SU-DHL-6 (cell line): Measurements from ENCODE around the gene FHOD3.

Experiments used
- EZH2phosphoT487 ChIP-seq: fragments of 200-600 bp; sonication (generic), shearing (Covaris generic); conservative IDR thresholded peaks from 2 replicates; pipeline ENCODE4 v1.6.1; 2018; ENCODE audit warnings: mild to moderate bottlenecking, antibody characterized with exemption, low read length, moderate library complexity, mixed read lengths
- TF ChIP-seq, protein P1 (sequence below): fragments of 200-600 bp; sonication (generic); IDR thresholded peaks from one replicate; pipeline ENCODE4 v1.5.1; 2017; ENCODE audit warnings: antibody characterized with exemption, mild to moderate bottlenecking, low read length, moderate library complexity; ENCODE audit not compliant: insufficient read depth, poor library complexity, severe bottlenecking

DNA sequence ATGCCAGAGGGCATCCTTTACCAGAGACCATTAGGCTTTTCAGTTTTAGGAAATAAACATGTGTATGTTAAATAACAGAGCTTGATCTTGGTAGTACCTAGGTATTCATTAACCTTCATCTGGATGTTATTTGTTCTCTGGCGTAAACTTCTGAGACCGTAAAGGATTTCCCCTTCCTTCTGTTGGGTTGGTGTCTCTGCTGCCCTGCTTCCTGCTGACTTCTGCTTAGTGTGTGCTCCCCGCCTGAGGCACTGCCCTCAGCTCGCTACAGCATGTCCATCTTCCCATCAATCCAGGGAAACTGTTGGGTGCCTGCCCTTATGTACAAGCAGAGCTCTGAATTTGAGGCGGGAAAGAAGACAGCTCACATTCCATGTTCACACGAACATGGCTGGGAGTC is 353.4 kb downstream of the FHOD3 start:
- TF ChIP-seq, protein P1, sequence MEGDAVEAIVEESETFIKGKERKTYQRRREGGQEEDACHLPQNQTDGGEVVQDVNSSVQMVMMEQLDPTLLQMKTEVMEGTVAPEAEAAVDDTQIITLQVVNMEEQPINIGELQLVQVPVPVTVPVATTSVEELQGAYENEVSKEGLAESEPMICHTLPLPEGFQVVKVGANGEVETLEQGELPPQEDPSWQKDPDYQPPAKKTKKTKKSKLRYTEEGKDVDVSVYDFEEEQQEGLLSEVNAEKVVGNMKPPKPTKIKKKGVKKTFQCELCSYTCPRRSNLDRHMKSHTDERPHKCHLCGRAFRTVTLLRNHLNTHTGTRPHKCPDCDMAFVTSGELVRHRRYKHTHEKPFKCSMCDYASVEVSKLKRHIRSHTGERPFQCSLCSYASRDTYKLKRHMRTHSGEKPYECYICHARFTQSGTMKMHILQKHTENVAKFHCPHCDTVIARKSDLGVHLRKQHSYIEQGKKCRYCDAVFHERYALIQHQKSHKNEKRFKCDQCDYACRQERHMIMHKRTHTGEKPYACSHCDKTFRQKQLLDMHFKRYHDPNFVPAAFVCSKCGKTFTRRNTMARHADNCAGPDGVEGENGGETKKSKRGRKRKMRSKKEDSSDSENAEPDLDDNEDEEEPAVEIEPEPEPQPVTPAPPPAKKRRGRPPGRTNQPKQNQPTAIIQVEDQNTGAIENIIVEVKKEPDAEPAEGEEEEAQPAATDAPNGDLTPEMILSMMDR, result no peak
- no peak for TF ChIP-seq EZH2phosphoT487
